Measurements from ENCODE around the gene PTPRE.

Gene PTPRE

DNA sequence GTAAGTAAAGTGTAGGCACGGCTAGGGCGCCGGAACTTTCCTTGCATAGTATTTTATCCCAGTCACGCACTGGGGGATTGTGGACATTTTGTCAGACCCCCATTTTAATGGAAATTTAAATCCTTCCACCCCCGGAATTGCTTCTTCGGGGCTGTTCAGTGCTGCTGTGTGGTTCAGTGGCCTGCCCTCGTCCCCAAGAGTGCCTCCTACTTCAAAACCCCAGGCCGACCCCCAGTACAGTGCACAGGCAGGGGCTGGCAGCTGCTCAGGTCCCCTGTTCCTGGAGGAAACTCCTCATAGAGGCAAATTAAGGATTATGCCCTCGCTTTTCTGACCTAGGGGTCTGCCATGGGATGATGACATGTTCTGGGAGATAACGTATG is 94.5 kb downstream of the PTPRE start:
- DNase-seq (ENCODE audit: insufficient read length) (no peak), FAIRE-seq (no peak)
- no peak for TF ChIP-seq POLR2AphosphoS5 (IDR thresholded peaks at IDR 0.05; ENCODE audit: low read depth, low read length)
- no peak for TF ChIP-seq POLR2A (IDR thresholded peaks at IDR 0.05; ENCODE audit: low read depth, low read length)
- TF ChIP-seq TAF1 (IDR thresholded peaks at IDR 0.05; ENCODE audit: borderline replicate concordance, low read depth, low read length) = no peak

DNA sequence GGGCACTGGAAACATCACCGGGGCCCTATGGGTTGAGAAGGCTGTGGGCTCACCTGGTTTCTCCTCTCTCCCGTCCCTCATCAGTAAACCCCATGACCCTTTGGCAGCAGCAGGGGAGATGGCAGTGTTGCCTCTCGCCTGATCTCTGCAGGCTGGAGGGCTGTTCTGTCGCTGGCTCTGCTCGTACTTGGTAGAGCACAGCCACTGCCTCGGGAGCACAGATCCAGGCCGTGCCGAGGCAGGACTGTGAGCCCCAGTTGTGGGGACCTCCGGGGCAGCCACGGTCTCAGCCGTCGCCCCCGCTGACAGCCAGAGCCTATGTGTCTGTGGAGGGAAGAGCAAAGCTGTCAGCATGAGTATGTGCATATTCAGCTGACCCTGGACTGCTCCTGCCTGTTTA is 94.9 kb downstream of the PTPRE start:
- FAIRE-seq (no peak), DNase-seq (ENCODE audit: insufficient read length) (no peak)
- TF ChIP-seq POLR2AphosphoS5 (IDR thresholded peaks at IDR 0.05; ENCODE audit: low read depth, low read length) (no peak), POLR2A (IDR thresholded peaks at IDR 0.05; ENCODE audit: low read depth, low read length) (no peak), TAF1 (IDR thresholded peaks at IDR 0.05; ENCODE audit: borderline replicate concordance, low read depth, low read length) (no peak)

DNA sequence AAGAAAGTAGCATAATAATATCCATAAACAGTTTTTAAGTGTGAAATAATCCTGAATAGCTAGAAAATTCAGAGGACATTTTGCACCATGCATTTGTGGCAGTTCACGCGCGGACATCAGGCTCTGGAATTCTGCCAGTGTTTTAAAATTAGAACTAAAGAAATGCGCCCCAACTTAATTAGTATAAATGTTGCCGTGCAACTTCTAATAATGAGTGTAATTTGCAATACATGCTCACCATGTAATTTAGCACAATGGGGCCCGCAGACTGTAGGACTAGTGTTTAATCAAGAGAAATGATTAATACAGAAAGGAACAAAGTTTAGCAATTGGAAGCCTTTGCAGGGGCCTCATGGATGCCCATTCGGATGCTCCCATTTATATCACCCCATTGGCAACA is 96.6 kb downstream of the PTPRE start:
- DNase-seq (ENCODE audit: insufficient read length) (no peak), FAIRE-seq (no peak)
- TF ChIP-seq POLR2AphosphoS5 (IDR thresholded peaks at IDR 0.05; ENCODE audit: low read depth, low read length) (no peak), POLR2A (IDR thresholded peaks at IDR 0.05; ENCODE audit: low read depth, low read length) (no peak), TAF1 (IDR thresholded peaks at IDR 0.05; ENCODE audit: borderline replicate concordance, low read depth, low read length) (no peak)

GRCh38 chr10:128005858-128006257 is 99.0 kb downstream of the PTPRE start:
- DNase-seq (ENCODE audit: insufficient read length) (no peak), FAIRE-seq (no peak)
- no peak for TF ChIP-seq POLR2A (IDR thresholded peaks at IDR 0.05; ENCODE audit: low read depth, low read length)
- no peak for TF ChIP-seq POLR2AphosphoS5 (IDR thresholded peaks at IDR 0.05; ENCODE audit: low read depth, low read length)
- TF ChIP-seq TAF1 (IDR thresholded peaks at IDR 0.05; ENCODE audit: borderline replicate concordance, low read depth, low read length) = no peak

GRCh38 chr10:128007056-128007455 is 100.2 kb downstream of the PTPRE start:
- FAIRE-seq = no peak
- DNase-seq (ENCODE audit: insufficient read length) = no peak
- TF ChIP-seq POLR2AphosphoS5 (IDR thresholded peaks at IDR 0.05; ENCODE audit: low read depth, low read length) = no peak

GRCh38 chr10:128007971-128008370 is 101.1 kb downstream of the PTPRE start:
- DNase-seq (ENCODE audit: insufficient read length) = no peak
- no peak for TF ChIP-seq TAF1 (IDR thresholded peaks at IDR 0.05; ENCODE audit: borderline replicate concordance, low read depth, low read length)
- TF ChIP-seq POLR2AphosphoS5 (IDR thresholded peaks at IDR 0.05; ENCODE audit: low read depth, low read length) = no peak
- TF ChIP-seq POLR2A (IDR thresholded peaks at IDR 0.05; ENCODE audit: low read depth, low read length) = no peak
- FAIRE-seq = no peak

DNA sequence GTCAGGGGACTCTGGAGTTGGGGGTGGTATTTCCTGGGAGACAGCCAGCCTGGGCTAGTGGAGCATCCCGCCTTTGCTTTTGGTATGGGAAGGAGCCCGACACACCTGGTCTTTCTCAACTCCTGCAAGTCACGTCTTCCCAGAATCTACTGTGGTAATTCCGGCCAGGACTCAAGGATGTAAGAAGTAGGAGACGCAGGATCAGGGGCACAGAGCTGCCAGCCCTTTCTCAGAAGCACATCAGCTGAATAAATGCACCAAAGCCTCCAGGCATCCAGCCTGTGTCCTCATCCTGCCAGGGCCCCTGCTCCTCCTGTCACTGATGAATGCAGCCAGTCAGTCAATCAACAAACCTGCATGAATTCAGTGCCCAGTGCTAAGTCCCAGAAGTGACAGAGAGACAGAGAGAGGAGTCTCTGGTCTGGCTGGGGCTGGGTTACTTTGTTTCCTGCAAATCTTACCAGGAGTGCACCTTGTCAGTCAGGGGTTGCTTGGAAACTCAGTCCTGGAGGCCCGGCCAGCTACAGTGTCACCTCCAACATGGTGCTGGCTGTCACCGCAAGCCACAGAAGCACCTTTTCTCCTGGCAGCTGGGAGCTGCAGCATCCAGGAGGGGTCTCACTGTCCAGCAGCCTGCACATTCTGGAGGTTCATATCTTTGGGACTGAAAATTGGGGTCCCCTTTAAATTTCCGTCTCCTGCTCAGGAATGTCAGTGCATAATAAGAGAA is 101.8 kb downstream of the PTPRE start:
- no peak for TF ChIP-seq POLR2AphosphoS5 (IDR thresholded peaks at IDR 0.05; ENCODE audit: low read depth, low read length)
- no peak for TF ChIP-seq TAF1 (IDR thresholded peaks at IDR 0.05; ENCODE audit: borderline replicate concordance, low read depth, low read length)
- TF ChIP-seq POLR2A (IDR thresholded peaks at IDR 0.05; ENCODE audit: low read depth, low read length) = no peak
- no peak for DNase-seq (ENCODE audit: insufficient read length)
- FAIRE-seq = no peak

DNA sequence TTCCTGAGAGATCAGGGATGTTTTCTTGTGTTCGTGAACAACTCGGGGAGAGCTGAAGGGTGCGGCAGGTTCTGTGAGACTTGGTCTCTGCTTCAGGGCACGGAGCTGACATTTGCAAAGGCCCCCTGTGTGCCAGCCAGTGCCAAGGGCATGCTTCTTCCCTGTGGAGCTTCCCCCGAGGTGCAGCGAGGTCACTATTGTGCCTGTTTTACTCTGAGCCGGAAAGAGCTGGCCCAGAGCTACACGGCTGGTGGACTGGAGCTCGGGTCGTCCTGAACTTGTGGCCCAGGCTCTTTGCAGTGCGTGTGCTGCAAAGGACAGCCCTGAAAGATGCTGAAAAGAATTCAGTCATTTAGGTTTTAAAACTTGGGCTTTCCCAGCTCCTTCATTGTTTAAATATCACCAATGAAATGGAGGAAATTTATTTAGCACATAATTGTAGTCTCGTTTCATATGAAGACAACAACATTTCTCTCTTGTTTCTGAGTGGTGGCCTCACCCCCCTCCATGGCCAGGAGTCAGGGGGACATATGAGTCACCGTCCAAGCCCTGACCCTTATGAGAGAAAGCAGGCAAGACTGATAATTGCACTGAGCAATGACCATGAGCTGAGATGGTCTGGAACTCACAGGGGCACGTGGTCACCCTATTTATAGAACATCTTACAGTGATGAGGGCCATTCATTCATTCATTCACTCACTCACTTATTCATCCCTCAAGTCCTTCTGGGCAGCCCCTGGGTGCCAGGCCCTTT is 102.6 kb downstream of the PTPRE start:
- FAIRE-seq (no peak), DNase-seq (ENCODE audit: insufficient read length) (no peak)
- no peak for TF ChIP-seq TAF1 (IDR thresholded peaks at IDR 0.05; ENCODE audit: borderline replicate concordance, low read depth, low read length)
- TF ChIP-seq POLR2A (IDR thresholded peaks at IDR 0.05; ENCODE audit: low read depth, low read length) = no peak
- no peak for TF ChIP-seq POLR2AphosphoS5 (IDR thresholded peaks at IDR 0.05; ENCODE audit: low read depth, low read length)

- DNase-seq (ENCODE audit: insufficient read length) (peak; percentile 81), FAIRE-seq (peak; percentile 89)
- no peak for TF ChIP-seq POLR2A (IDR thresholded peaks at IDR 0.05; ENCODE audit: low read depth, low read length)
- no peak for TF ChIP-seq TAF1 (IDR thresholded peaks at IDR 0.05; ENCODE audit: borderline replicate concordance, low read depth, low read length)
- no peak for TF ChIP-seq POLR2AphosphoS5 (IDR thresholded peaks at IDR 0.05; ENCODE audit: low read depth, low read length)
Measured at GRCh38 chr10:128011059-128011979, 104.4 kb downstream of the PTPRE start.

DNA sequence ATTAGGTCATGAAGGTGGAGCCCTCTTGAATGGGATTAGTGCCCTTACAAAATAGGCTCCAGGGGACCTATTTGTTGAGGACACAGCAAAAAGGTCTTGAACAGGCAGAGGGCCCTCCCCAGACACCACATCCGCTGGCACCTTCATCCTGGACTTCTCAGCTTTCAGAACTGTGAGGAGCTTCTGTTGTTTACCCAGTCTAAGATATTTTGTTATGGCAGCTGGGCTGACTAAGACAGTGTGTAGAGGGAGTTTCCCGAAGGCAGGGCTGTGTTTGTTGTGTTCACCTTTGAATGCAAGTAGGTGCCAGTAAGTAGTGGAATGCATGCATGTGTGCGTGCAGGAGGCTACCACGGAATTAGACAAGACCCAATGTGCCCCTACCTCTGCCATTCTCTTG is 106.7 kb downstream of the PTPRE start:
- DNase-seq (ENCODE audit: insufficient read length) = no peak
- TF ChIP-seq POLR2AphosphoS5 (IDR thresholded peaks at IDR 0.05; ENCODE audit: low read depth, low read length) = no peak
- FAIRE-seq = no peak

- DNase-seq (ENCODE audit: insufficient read length) (no peak), FAIRE-seq (no peak)
- TF ChIP-seq TAF1 (IDR thresholded peaks at IDR 0.05; ENCODE audit: borderline replicate concordance, low read depth, low read length) (no peak), POLR2AphosphoS5 (IDR thresholded peaks at IDR 0.05; ENCODE audit: low read depth, low read length) (no peak), POLR2A (IDR thresholded peaks at IDR 0.05; ENCODE audit: low read depth, low read length) (no peak)
Measured at GRCh38 chr10:128014236-128014635, 107.3 kb downstream of the PTPRE start.
